Suprapubic skin (tissue), 4 donors: ENCODE results near the gene SHROOM3.

ENCODE experiments used
- EP300 ChIP-seq: sonication (generic); formaldehyde crosslinking; IDR thresholded peaks from one replicate; pipeline ENCODE4 v1.6.1; 2017; ENCODE audit warnings: antibody characterized with exemption
- POLR2A ChIP-seq, 2 donors: fragments of 450-650 bp; IDR thresholded peaks; one replicate each; pipeline ENCODE4 v1.6.1; 2017; ENCODE audit warnings: antibody characterized with exemption in 2 of 2, mild to moderate bottlenecking in 2 of 2, moderate library complexity in 2 of 2
- POLR2AphosphoS5 ChIP-seq, 3 donors: sonication (generic); formaldehyde crosslinking; IDR thresholded peaks; one replicate each; pipeline ENCODE4 v1.6.1; 2017; ENCODE audit warnings: antibody characterized with exemption in 3 of 3
- TF ChIP-seq, protein P1 (sequence below), 2 donors: fragments of 200-600 bp in 1 of 2; fragments of 450-650 bp in 1 of 2; sonication (generic) in 1 of 2; IDR thresholded peaks; one replicate each; pipeline ENCODE4 v1.5.1; 2016 to 2019; ENCODE audit warnings: antibody characterized with exemption in 2 of 2, mild to moderate bottlenecking in 1 of 2, moderate library complexity in 1 of 2

DNA sequence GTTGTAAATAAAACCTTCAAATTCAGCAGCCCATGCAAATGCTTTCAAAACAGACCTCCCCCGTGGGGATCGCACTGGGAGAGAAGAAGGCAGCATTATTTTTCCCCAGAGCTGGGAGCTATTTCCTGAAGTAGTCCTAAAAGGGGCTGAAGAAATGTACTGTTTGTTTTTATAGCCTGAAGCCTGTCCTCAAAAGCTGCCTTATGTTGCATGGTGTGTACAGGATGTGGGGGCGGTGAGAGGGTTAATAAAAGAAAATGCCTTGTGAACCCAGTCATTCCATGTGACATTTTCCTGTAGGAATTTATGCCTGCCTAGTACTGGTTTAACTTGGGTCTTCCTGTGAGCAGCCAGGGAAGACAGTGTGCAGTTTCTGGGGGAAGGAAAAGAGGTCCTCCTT lies 318.8 kb downstream of the SHROOM3 start:
- TF ChIP-seq, protein P1, sequence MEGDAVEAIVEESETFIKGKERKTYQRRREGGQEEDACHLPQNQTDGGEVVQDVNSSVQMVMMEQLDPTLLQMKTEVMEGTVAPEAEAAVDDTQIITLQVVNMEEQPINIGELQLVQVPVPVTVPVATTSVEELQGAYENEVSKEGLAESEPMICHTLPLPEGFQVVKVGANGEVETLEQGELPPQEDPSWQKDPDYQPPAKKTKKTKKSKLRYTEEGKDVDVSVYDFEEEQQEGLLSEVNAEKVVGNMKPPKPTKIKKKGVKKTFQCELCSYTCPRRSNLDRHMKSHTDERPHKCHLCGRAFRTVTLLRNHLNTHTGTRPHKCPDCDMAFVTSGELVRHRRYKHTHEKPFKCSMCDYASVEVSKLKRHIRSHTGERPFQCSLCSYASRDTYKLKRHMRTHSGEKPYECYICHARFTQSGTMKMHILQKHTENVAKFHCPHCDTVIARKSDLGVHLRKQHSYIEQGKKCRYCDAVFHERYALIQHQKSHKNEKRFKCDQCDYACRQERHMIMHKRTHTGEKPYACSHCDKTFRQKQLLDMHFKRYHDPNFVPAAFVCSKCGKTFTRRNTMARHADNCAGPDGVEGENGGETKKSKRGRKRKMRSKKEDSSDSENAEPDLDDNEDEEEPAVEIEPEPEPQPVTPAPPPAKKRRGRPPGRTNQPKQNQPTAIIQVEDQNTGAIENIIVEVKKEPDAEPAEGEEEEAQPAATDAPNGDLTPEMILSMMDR (IDR thresholded peaks at IDR 0.05), result no peak
- TF ChIP-seq POLR2A (IDR thresholded peaks at IDR 0.05) (no peak), POLR2AphosphoS5 (IDR thresholded peaks at IDR 0.05) (no peak), EP300 (no peak)
